ENCODE measurements around the gene IL20RA. TPM values are rescaled to one million over a fixed set of nuclear protein-coding genes. Genes with fewer than 3 reads are reported as not detected.

IL20RA gene
- total and polyA plus RNA-seq, 2 donors from 2014 or later, result 0.16 to 0.34 TPM

DNA sequence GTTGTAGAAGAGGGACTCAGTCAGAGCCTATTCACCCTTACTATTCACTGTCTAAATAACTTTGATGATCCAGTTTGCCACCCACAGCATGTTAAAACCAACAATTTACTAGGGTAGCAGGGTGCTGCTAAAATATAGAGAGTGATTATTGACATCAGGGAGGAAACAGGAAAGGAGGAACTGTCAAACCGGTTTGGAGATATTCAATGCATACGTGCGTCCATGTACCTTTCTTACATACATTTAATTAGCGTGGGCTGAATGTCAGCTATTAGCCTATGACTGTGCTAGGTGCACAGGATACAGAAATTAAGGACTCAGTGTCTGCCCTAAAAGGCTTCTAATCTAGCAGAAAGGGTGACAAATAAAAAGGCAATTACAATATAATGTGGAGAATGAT is 57.2 kb downstream of the IL20RA start:
- no peak overlapping the region for H3K9ac ChIP-seq (ENCODE audit: low read length in 3 of 3)
- no peaks in the 10 kb centered on the region for H3K36me3 ChIP-seq (ENCODE audit: control insufficient read depth in 2 of 3, insufficient read depth in 3 of 3, low read length in 3 of 3)
- H3K4me3 ChIP-seq (ENCODE audit: low read length in 3 of 3), result no peak overlapping the region
- H3K27ac ChIP-seq (ENCODE audit: low read depth in 2 of 2, low read length in 2 of 2), result no peak overlapping the region
- no peak for FAIRE-seq
- TF ChIP-seq, protein P1, sequence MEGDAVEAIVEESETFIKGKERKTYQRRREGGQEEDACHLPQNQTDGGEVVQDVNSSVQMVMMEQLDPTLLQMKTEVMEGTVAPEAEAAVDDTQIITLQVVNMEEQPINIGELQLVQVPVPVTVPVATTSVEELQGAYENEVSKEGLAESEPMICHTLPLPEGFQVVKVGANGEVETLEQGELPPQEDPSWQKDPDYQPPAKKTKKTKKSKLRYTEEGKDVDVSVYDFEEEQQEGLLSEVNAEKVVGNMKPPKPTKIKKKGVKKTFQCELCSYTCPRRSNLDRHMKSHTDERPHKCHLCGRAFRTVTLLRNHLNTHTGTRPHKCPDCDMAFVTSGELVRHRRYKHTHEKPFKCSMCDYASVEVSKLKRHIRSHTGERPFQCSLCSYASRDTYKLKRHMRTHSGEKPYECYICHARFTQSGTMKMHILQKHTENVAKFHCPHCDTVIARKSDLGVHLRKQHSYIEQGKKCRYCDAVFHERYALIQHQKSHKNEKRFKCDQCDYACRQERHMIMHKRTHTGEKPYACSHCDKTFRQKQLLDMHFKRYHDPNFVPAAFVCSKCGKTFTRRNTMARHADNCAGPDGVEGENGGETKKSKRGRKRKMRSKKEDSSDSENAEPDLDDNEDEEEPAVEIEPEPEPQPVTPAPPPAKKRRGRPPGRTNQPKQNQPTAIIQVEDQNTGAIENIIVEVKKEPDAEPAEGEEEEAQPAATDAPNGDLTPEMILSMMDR (IDR thresholded peaks at IDR 0.05; ENCODE audit: borderline replicate concordance, extremely low read depth, insufficient read depth), result no peak
- intact Hi-C loops (cut with DNase I), result no loop called here
- H3K9me3 ChIP-seq (ENCODE audit: control insufficient read depth in 2 of 3, insufficient read depth in 1 of 3, low read length in 3 of 3), result no peaks in the 10 kb centered on the region
- DNase-seq, result no peak
- peaks cover 3% of the 10 kb centered on the region for H3K27me3 ChIP-seq (ENCODE audit: control insufficient read depth, insufficient read depth, low read length)
- peaks cover 0 to 6% (median 3%) of the 10 kb centered on the region in 3 donors for H3K4me1 ChIP-seq (ENCODE audit: control insufficient read depth in 2 of 3, insufficient read depth in 2 of 3, low read depth in 1 of 3, low read length in 3 of 3)

DNA sequence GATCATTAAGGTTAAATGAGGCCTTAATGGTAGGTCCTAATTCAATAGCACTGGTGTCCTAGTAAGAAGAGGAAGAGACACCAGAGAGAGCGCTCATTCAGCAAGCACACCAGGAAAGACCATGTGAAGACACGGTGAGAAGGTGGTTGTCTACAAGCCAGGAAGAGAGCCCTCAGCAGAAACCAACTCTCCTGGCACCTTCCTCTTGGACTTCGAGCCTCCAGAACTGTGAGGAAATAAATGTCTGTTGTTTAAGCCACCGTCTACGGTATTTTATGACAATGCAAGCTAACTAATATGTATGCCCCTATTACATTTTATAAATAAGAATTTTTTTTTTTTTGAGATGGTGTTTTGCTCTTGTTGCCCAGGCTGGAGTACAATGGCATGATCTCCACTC is 59.3 kb downstream of the IL20RA start:
- Histone ChIP-seq H3K4me3 (ENCODE audit: low read length in 3 of 3) (no peak overlapping the region), H3K27me3 (ENCODE audit: control insufficient read depth, insufficient read depth, low read length) (peaks cover under 1% of the 10 kb centered on the region), H3K4me1 (ENCODE audit: control insufficient read depth in 2 of 3, insufficient read depth in 2 of 3, low read depth in 1 of 3, low read length in 3 of 3) (peaks cover 0 to 6% (median 3%) of the 10 kb centered on the region in 3 donors), H3K9me3 (ENCODE audit: control insufficient read depth in 2 of 3, insufficient read depth in 1 of 3, low read length in 3 of 3) (no peaks in the 10 kb centered on the region), H3K27ac (ENCODE audit: low read depth in 2 of 2, low read length in 2 of 2) (no peak overlapping the region), H3K9ac (ENCODE audit: low read length in 3 of 3) (no peak overlapping the region), H3K36me3 (ENCODE audit: control insufficient read depth in 2 of 3, insufficient read depth in 3 of 3, low read length in 3 of 3) (no peaks in the 10 kb centered on the region)
- FAIRE-seq, result no peak
- TF ChIP-seq, protein P1 (IDR thresholded peaks at IDR 0.05; ENCODE audit: borderline replicate concordance, extremely low read depth, insufficient read depth), result no peak
- intact Hi-C loops (cut with DNase I), result no loop called here
- no peak for DNase-seq

- H3K4me3 ChIP-seq (ENCODE audit: low read length in 3 of 3), result no peak overlapping the region
- H3K36me3 ChIP-seq (ENCODE audit: control insufficient read depth in 2 of 3, insufficient read depth in 3 of 3, low read length in 3 of 3), result no peaks in the 10 kb centered on the region
- no peaks in the 10 kb centered on the region for H3K27me3 ChIP-seq (ENCODE audit: control insufficient read depth, insufficient read depth, low read length)
- no peak for FAIRE-seq
- peaks cover 0 to 2% (median 0%) of the 10 kb centered on the region in 3 donors for H3K4me1 ChIP-seq (ENCODE audit: control insufficient read depth in 2 of 3, insufficient read depth in 2 of 3, low read depth in 1 of 3, low read length in 3 of 3)
- intact Hi-C loops (cut with DNase I), result no loop called here
- H3K27ac ChIP-seq (ENCODE audit: low read depth in 2 of 2, low read length in 2 of 2), result no peak overlapping the region
- no peak overlapping the region for H3K9ac ChIP-seq (ENCODE audit: low read length in 3 of 3)
- TF ChIP-seq, protein P1 (IDR thresholded peaks at IDR 0.05; ENCODE audit: borderline replicate concordance, extremely low read depth, insufficient read depth), result no peak
- no peaks in the 10 kb centered on the region for H3K9me3 ChIP-seq (ENCODE audit: control insufficient read depth in 2 of 3, insufficient read depth in 1 of 3, low read length in 3 of 3)
- DNase-seq, result no peak
These were observed 60.2 kb downstream of the IL20RA start for GRCh38 chr6:136984578-136984977.

- no peak for FAIRE-seq
- TF ChIP-seq, protein P1 (IDR thresholded peaks at IDR 0.05; ENCODE audit: borderline replicate concordance, extremely low read depth, insufficient read depth), result no peak
These were observed 61.1 kb downstream of the IL20RA start for GRCh38 chr6:136983687-136984086.

More at GRCh38 chr6:136983687-136984086, 61.1 kb downstream of the IL20RA start:
- H3K9me3 ChIP-seq (ENCODE audit: control insufficient read depth in 2 of 3, insufficient read depth in 1 of 3, low read length in 3 of 3), result no peaks in the 10 kb centered on the region
- intact Hi-C loops (cut with DNase I), result no loop called here
- no peak for DNase-seq
- H3K4me3 ChIP-seq (ENCODE audit: low read length in 3 of 3), result no peak overlapping the region
- H3K9ac ChIP-seq (ENCODE audit: low read length in 3 of 3), result no peak overlapping the region
- H3K27me3 ChIP-seq (ENCODE audit: control insufficient read depth, insufficient read depth, low read length), result no peaks in the 10 kb centered on the region
- no peak overlapping the region for H3K27ac ChIP-seq (ENCODE audit: low read depth in 2 of 2, low read length in 2 of 2)
- H3K4me1 ChIP-seq (ENCODE audit: control insufficient read depth in 2 of 3, insufficient read depth in 2 of 3, low read depth in 1 of 3, low read length in 3 of 3), result no peaks in the 10 kb centered on the region
- H3K36me3 ChIP-seq (ENCODE audit: control insufficient read depth in 2 of 3, insufficient read depth in 3 of 3, low read length in 3 of 3), result no peaks in the 10 kb centered on the region

Data from kidney (tissue), 14 donors.